SK-N-SH (cell line): ENCODE data around the gene PROM2. TPM values are rescaled to one million over a fixed set of nuclear protein-coding genes. Genes with fewer than 3 reads are reported as not detected.

Experiments
- CTCF ChIA-PET: fragments of 300-600, 350-600 bp; formaldehyde crosslinking; extraction: SDS; loops from one replicate; lab custom pipeline; 2021; lab: Yijun Ruan, JAX
- POLR2A ChIA-PET: fragments of 350-600 bp; sonication (Branson Sonifier 250); formaldehyde crosslinking; extraction: SDS; loops from one replicate; lab custom pipeline; 2020; ENCODE audit warnings: antibody characterized with exemption, inconsistent platforms; lab: Yijun Ruan, JAX
- DNase-seq: peaks from one replicate; pipeline ENCODE4 v3.0.0; 2012
- H2AFZ ChIP-seq: fragments of 200-600 bp; sonication (generic); 2 replicates; pipeline ENCODE4 v1.8.1; 2016; ENCODE audit warnings: antibody characterized with exemption, mild to moderate bottlenecking, low read depth
- H3F3A ChIP-seq: fragments of 200-600 bp; sonication (generic); replicated peaks from 2 replicates; pipeline ENCODE3; 2016; ENCODE audit warnings: antibody characterized with exemption, mild to moderate bottlenecking; ENCODE audit not compliant: insufficient read depth
- H3K27ac ChIP-seq, 2 experiments: fragments of 200-500 bp in 1 of 2; fragments of 200-600 bp in 1 of 2; sonication (Bioruptor generic) in 1 of 2; sonication (generic), shearing (Covaris generic) in 1 of 2; 2 replicates each; pipeline versions ENCODE4 v1.5.1 to v1.6.1; 2014 to 2016; ENCODE audit warnings: low read depth in 2 of 2, inconsistent platforms in 1 of 2, low read length in 1 of 2, mild to moderate bottlenecking in 1 of 2, mixed read lengths in 1 of 2
- H3K27me3 ChIP-seq: fragments of 200-600 bp; sonication (generic), shearing (Covaris generic); 2 replicates; pipeline ENCODE4 v1.6.1; 2016; ENCODE audit warnings: mixed run types; ENCODE audit not compliant: insufficient read depth
- H3K36me3 ChIP-seq, 2 experiments: fragments of 200-500 bp in 1 of 2; fragments of 200-600 bp in 1 of 2; sonication (Bioruptor generic) in 1 of 2; sonication (generic) in 1 of 2; replicated peaks in 1 of 2; 2 replicates each; pipeline versions ENCODE3 to v1.5.1; 2014 to 2016; ENCODE audit warnings: low read length in 1 of 2, mild to moderate bottlenecking in 1 of 2; ENCODE audit not compliant: insufficient read depth in 2 of 2, control insufficient read depth in 1 of 2
- H3K4me1 ChIP-seq, 2 experiments: fragments of 200-500 bp in 1 of 2; fragments of 200-600 bp in 1 of 2; sonication (Bioruptor generic) in 1 of 2; sonication (generic), shearing (Covaris generic) in 1 of 2; 2 replicates each; pipeline versions ENCODE4 v1.5.1 to v1.6.1; 2014 to 2016; ENCODE audit warnings: low read depth in 1 of 2, low read length in 1 of 2, mixed run types in 1 of 2; ENCODE audit not compliant: insufficient read depth in 2 of 2, control insufficient read depth in 1 of 2
- H3K4me2 ChIP-seq: fragments of 200-600 bp; sonication (generic), shearing (Covaris generic); 2 replicates; pipeline ENCODE4 v1.6.1; 2017; ENCODE audit warnings: mixed run types
- H3K4me3 ChIP-seq, 2 experiments: fragments of 200-500 bp in 1 of 2; fragments of 200-600 bp in 1 of 2; sonication (Bioruptor generic) in 1 of 2; sonication (generic), shearing (Covaris generic) in 1 of 2; 2 replicates each; pipeline versions ENCODE4 v1.5.1 to v1.8.1; 2014 to 2016; ENCODE audit warnings: low read depth in 2 of 2, inconsistent platforms in 1 of 2, low read length in 1 of 2, mild to moderate bottlenecking in 1 of 2, mixed read lengths in 1 of 2, moderate library complexity in 1 of 2
- H3K79me2 ChIP-seq: fragments of 200-600 bp; sonication (generic); 2 replicates; pipeline ENCODE4 v1.8.1; 2017; ENCODE audit warnings: mild to moderate bottlenecking; ENCODE audit not compliant: insufficient read depth
- H3K9ac ChIP-seq: fragments of 200-600 bp; sonication (generic); 2 replicates; pipeline ENCODE4 v1.6.1; 2017; ENCODE audit warnings: mixed run types
- H3K9me2 ChIP-seq: fragments of 200-600 bp; sonication (generic); 2 replicates; pipeline ENCODE4 v1.6.1; 2017; ENCODE audit warnings: mixed run types
- H3K9me3 ChIP-seq: fragments of 200-600 bp; sonication (generic); 2 replicates; pipeline ENCODE4 v1.6.1; 2017; ENCODE audit warnings: mixed run types, mild to moderate bottlenecking, moderate library complexity
- H4K20me1 ChIP-seq: fragments of 200-600 bp; sonication (generic); 2 replicates; pipeline ENCODE4 v1.6.1; 2017; ENCODE audit warnings: mild to moderate bottlenecking, mixed run types; ENCODE audit not compliant: insufficient read depth
- CHD2 ChIP-seq: fragments of 150-350 bp; IDR thresholded peaks from 2 replicates; pipeline ENCODE4 v1.6.1; 2018; ENCODE audit warnings: low read length; ENCODE audit not compliant: partially characterized antibody
- EZH2phosphoT487 ChIP-seq: fragments of 200-600 bp; sonication (generic); IDR thresholded peaks from 2 replicates; pipeline ENCODE4 v1.6.1; 2017; ENCODE audit warnings: low read depth, mixed run types, mild to moderate bottlenecking, antibody characterized with exemption, moderate library complexity, borderline replicate concordance
- FOXJ3 ChIP-seq: sonication (generic); formaldehyde crosslinking; IDR thresholded peaks from 2 replicates; pipeline ENCODE4 v1.5.1; 2020; ENCODE audit warnings: mild to moderate bottlenecking, missing genetic modification reagents
- FOXM1 ChIP-seq: IDR thresholded peaks from 2 replicates; pipeline ENCODE4 v1.4.0; 2012; ENCODE audit warnings: low read depth, mild to moderate bottlenecking
- GABPA ChIP-seq: IDR thresholded peaks from 2 replicates; pipeline ENCODE4 v1.4.0; 2012; ENCODE audit warnings: low read depth, mild to moderate bottlenecking
- GATA2 ChIP-seq: sonication (generic); formaldehyde crosslinking; IDR thresholded peaks from 2 replicates; pipeline ENCODE4 v1.5.0; 2020; ENCODE audit warnings: mild to moderate bottlenecking, missing genetic modification reagents
- MEF2A ChIP-seq: IDR thresholded peaks from 2 replicates; pipeline ENCODE4 v1.4.0; 2012; ENCODE audit warnings: low read depth, borderline replicate concordance
- MXI1 ChIP-seq: IDR thresholded peaks from 2 replicates; pipeline ENCODE4 v1.6.1; 2012; ENCODE audit warnings: mild to moderate bottlenecking, low read depth, low read length, improper control_type of control experiment
- NRF1 ChIP-seq: IDR thresholded peaks from 2 replicates; pipeline ENCODE4 v1.6.1; 2012; ENCODE audit warnings: low read depth, mild to moderate bottlenecking, low read length
- POLR2AphosphoS5 ChIP-seq: IDR thresholded peaks from 2 replicates; pipeline ENCODE4 v1.6.1; 2012; ENCODE audit warnings: low read depth, low read length
- RCOR1 ChIP-seq: fragments of 150-350 bp; IDR thresholded peaks from 2 replicates; pipeline ENCODE4 v1.6.1; 2017; ENCODE audit warnings: antibody characterized with exemption, low read length
- RFX5 ChIP-seq: IDR thresholded peaks from 2 replicates; pipeline ENCODE4 v1.6.1; 2012; ENCODE audit warnings: mild to moderate bottlenecking, improper control_type of control experiment, low read length
- RXRA ChIP-seq: IDR thresholded peaks from 2 replicates; pipeline ENCODE4 v1.4.0; 2012; ENCODE audit warnings: low read depth, mild to moderate bottlenecking, borderline replicate concordance
- TCF12 ChIP-seq: IDR thresholded peaks from 2 replicates; pipeline ENCODE4 v1.4.0; 2012
- YY1 ChIP-seq: IDR thresholded peaks from 2 replicates; pipeline ENCODE4 v1.4.0; 2012; ENCODE audit warnings: low read depth, mild to moderate bottlenecking
- WGBS: methylation state at CpG from one replicate; pipeline ENCODE4 v1.1.6; 2017; ENCODE audit warnings: low lambda C conversion rate; 5-methylcytosine and 5-hydroxymethylcytosine counted together
- polyA plus RNA-seq, 3 experiments: library from polyadenylated mRNA; depleted of rRNA; stranded (reverse); fragments of >200 nt; gene quantifications; 2 replicates each; pipeline ENCODE4 v1.2.3, GENCODE V29; 2012
- TF ChIP-seq, protein P1 (sequence below): IDR thresholded peaks from 2 replicates; pipeline ENCODE4 v1.4.0; 2012; ENCODE audit warnings: low read depth, borderline replicate concordance
- TF ChIP-seq, protein P2 (sequence below): IDR thresholded peaks from 2 replicates; pipeline ENCODE4 v1.6.1; 2012; ENCODE audit warnings: mild to moderate bottlenecking, low read depth, low read length, moderate library complexity
- TF ChIP-seq, protein P3 (sequence below): IDR thresholded peaks from 2 replicates; pipeline ENCODE4; 2012

The PROM2 gene
- polyA plus RNA-seq, 1 of the 3 experiments (the other 2 are of a cell fraction), result 0.38 TPM

DNA sequence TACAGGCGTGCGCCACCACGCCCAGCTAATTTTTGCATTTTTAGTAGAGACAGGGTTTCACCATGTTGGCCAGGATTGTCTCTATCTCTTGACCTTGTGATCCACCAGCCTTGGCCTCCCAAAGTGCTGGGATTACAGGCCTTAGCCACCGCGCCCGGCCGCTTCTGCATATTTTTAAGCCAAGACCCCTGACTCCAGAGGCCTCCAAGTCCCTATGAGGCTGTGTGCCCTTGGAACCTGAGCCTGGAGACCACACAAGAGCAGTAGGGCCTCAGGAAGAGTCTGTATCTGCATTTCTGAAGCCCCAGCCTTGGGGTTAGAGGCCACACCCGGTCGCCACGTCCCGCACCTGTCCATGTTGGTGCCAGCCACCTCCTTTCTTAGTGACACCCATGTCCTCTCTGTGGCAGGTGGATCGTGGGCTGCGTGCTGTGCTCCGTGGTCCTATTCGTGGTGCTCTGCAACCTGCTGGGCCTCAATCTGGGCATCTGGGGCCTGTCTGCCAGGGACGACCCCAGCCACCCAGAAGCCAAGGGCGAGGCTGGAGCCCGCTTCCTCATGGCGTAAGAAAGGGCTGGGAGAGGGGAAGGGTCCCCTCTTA is 5.3 kb downstream of the PROM2 start:
- Histone ChIP-seq H3K36me3 (no peaks in the 10 kb centered on the region), H3K79me2 (no peaks in the 10 kb centered on the region), H3F3A (no peaks in the 10 kb centered on the region), H3K9me3 (no peaks in the 10 kb centered on the region), H2AFZ (no peak overlapping the region), H3K4me3 (no peak overlapping the region), H3K27me3 (no peaks in the 10 kb centered on the region), H3K4me1 (no peaks in the 10 kb centered on the region), H3K9ac (no peak overlapping the region), H3K27ac (no peak overlapping the region), H3K4me2 (no peak overlapping the region), H3K9me2 (no peaks in the 10 kb centered on the region), H4K20me1 (no peaks in the 10 kb centered on the region)
- no peak for DNase-seq
- POLR2A ChIA-PET, result no interaction called here
- CTCF ChIA-PET, result interaction anchor here (1.3 kb wide), 1 partner anchor 48 kb away, joined by 4 read pairs; no protein-coding TSS in a partner anchor
- TF ChIP-seq, protein P1, sequence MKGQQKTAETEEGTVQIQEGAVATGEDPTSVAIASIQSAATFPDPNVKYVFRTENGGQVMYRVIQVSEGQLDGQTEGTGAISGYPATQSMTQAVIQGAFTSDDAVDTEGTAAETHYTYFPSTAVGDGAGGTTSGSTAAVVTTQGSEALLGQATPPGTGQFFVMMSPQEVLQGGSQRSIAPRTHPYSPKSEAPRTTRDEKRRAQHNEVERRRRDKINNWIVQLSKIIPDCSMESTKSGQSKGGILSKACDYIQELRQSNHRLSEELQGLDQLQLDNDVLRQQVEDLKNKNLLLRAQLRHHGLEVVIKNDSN, result no peak
- TF ChIP-seq, protein P2, sequence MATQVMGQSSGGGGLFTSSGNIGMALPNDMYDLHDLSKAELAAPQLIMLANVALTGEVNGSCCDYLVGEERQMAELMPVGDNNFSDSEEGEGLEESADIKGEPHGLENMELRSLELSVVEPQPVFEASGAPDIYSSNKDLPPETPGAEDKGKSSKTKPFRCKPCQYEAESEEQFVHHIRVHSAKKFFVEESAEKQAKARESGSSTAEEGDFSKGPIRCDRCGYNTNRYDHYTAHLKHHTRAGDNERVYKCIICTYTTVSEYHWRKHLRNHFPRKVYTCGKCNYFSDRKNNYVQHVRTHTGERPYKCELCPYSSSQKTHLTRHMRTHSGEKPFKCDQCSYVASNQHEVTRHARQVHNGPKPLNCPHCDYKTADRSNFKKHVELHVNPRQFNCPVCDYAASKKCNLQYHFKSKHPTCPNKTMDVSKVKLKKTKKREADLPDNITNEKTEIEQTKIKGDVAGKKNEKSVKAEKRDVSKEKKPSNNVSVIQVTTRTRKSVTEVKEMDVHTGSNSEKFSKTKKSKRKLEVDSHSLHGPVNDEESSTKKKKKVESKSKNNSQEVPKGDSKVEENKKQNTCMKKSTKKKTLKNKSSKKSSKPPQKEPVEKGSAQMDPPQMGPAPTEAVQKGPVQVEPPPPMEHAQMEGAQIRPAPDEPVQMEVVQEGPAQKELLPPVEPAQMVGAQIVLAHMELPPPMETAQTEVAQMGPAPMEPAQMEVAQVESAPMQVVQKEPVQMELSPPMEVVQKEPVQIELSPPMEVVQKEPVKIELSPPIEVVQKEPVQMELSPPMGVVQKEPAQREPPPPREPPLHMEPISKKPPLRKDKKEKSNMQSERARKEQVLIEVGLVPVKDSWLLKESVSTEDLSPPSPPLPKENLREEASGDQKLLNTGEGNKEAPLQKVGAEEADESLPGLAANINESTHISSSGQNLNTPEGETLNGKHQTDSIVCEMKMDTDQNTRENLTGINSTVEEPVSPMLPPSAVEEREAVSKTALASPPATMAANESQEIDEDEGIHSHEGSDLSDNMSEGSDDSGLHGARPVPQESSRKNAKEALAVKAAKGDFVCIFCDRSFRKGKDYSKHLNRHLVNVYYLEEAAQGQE, result no peak
- no peak for TF ChIP-seq FOXJ3
- no peak for TF ChIP-seq GATA2
- no peak for TF ChIP-seq TCF12
- TF ChIP-seq EZH2phosphoT487, result no peak
- TF ChIP-seq MEF2A, result no peak
- TF ChIP-seq POLR2AphosphoS5, result no peak
- TF ChIP-seq MXI1, result no peak
- WGBS, result 75% methylated on average over 11 of the region's 19 CpGs

DNA sequence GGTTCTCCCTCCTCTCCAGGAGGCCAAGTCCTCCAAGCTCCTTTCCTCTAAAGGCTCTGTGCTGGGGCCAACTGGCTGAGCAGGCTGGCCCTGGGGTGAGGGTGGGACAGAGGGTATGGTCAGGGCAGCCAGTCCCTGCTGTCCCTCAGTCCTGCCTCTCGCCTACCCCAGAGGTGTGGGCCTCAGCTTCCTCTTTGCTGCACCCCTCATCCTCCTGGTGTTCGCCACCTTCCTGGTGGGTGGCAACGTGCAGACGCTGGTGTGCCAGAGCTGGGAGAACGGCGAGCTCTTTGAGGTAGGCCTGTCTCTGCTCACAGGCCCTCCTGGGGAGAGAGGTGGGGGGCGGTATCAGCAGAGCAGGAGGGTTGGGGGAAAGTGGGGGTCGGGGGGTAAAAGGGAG is 6.8 kb downstream of the PROM2 start:
- no peak overlapping the region for H2AFZ ChIP-seq
- CTCF ChIA-PET, result interaction anchor here (1.4 kb wide), 1 partner anchor 50 kb away, joined by 4 read pairs; no protein-coding TSS in a partner anchor
- POLR2A ChIA-PET, result no interaction called here

More for the DNA sequence above, 6.8 kb downstream of the PROM2 start:
- no peak overlapping the region for H3K4me3 ChIP-seq
- no peaks in the 10 kb centered on the region for H3K27me3 ChIP-seq
- H3K9me2 ChIP-seq, result no peaks in the 10 kb centered on the region
- TF ChIP-seq MEF2A, result no peak
- TF ChIP-seq MXI1, result no peak
- TF ChIP-seq, protein P3, sequence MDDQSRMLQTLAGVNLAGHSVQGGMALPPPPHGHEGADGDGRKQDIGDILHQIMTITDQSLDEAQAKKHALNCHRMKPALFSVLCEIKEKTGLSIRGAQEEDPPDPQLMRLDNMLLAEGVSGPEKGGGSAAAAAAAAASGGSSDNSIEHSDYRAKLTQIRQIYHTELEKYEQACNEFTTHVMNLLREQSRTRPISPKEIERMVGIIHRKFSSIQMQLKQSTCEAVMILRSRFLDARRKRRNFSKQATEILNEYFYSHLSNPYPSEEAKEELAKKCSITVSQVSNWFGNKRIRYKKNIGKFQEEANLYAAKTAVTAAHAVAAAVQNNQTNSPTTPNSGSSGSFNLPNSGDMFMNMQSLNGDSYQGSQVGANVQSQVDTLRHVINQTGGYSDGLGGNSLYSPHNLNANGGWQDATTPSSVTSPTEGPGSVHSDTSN, result no peak
- TF ChIP-seq RCOR1, result no peak
- TF ChIP-seq CHD2, result no peak
- TF ChIP-seq GABPA, result no peak
- no peak for TF ChIP-seq POLR2AphosphoS5
- no peak for TF ChIP-seq RFX5
- no peak for TF ChIP-seq FOXM1
- no peak for TF ChIP-seq YY1
- TF ChIP-seq EZH2phosphoT487, result no peak
- TF ChIP-seq RXRA, result no peak
- no peak for TF ChIP-seq NRF1
- 61% methylated on average over 8 of the region's 8 CpGs for WGBS
- H3K27ac ChIP-seq, result no peak overlapping the region
- H3K9me3 ChIP-seq, result no peaks in the 10 kb centered on the region
- H3K36me3 ChIP-seq, result no peaks in the 10 kb centered on the region
- H3K4me2 ChIP-seq, result no peak overlapping the region
- H3F3A ChIP-seq, result no peaks in the 10 kb centered on the region
- H3K9ac ChIP-seq, result no peak overlapping the region
- H3K4me1 ChIP-seq, result no peaks in the 10 kb centered on the region
- DNase-seq, result no peak
- H4K20me1 ChIP-seq, result no peaks in the 10 kb centered on the region
- no peaks in the 10 kb centered on the region for H3K79me2 ChIP-seq
